ENCODE data around the gene FAT1.
A peak's percentile ranks its signal among the peaks of the same experiment; 100 is the strongest.

Gene FAT1

GRCh38 chr4:186651624-186652023, 72.0 kb downstream of the FAT1 start:
- no peak for DNase-seq (ENCODE audit: low spot score)

- no peak for DNase-seq (ENCODE audit: low spot score)
These were observed 72.5 kb downstream of the FAT1 start for GRCh38 chr4:186651181-186651603.

GRCh38 chr4:186650401-186651180, 73.1 kb downstream of the FAT1 start:
- DNase-seq (ENCODE audit: low spot score), result no peak

- DNase-seq (ENCODE audit: low spot score), result no peak
These were observed 75.8 kb downstream of the FAT1 start for GRCh38 chr4:186647821-186648220.

GRCh38 chr4:186644737-186645261, 78.9 kb downstream of the FAT1 start:
- no peak for DNase-seq (ENCODE audit: low spot score)

GRCh38 chr4:186644311-186644638, 79.4 kb downstream of the FAT1 start:
- no peak for DNase-seq (ENCODE audit: low spot score)

GRCh38 chr4:186643501-186644310, 80.0 kb downstream of the FAT1 start:
- peak; percentile 64 for DNase-seq (ENCODE audit: low spot score)

- DNase-seq (ENCODE audit: low spot score), result no peak
These were observed 80.7 kb downstream of the FAT1 start for GRCh38 chr4:186642998-186643397.

- no peak for DNase-seq (ENCODE audit: low spot score)
These were observed 81.1 kb downstream of the FAT1 start for GRCh38 chr4:186642530-186642929.

- DNase-seq (ENCODE audit: low spot score), result no peak
These were observed 89.0 kb downstream of the FAT1 start for GRCh38 chr4:186634591-186635128.

GRCh38 chr4:186633844-186634243, 89.8 kb downstream of the FAT1 start:
- no peak for DNase-seq (ENCODE audit: low spot score)

GRCh38 chr4:186630128-186630527, 93.5 kb downstream of the FAT1 start:
- DNase-seq (ENCODE audit: low spot score), result no peak

- DNase-seq (ENCODE audit: low spot score), result no peak
These were observed 95.5 kb downstream of the FAT1 start for GRCh38 chr4:186628058-186628711.

GRCh38 chr4:186627226-186627865, 96.3 kb downstream of the FAT1 start:
- no peak for DNase-seq (ENCODE audit: low spot score)

GRCh38 chr4:186624951-186625350, 98.7 kb downstream of the FAT1 start:
- DNase-seq (ENCODE audit: low spot score), result no peak

GRCh38 chr4:186623546-186623945, 100.1 kb downstream of the FAT1 start:
- DNase-seq (ENCODE audit: low spot score), result no peak

GRCh38 chr4:186622788-186623464, 100.7 kb downstream of the FAT1 start:
- no peak for DNase-seq (ENCODE audit: low spot score)

- no peak for DNase-seq (ENCODE audit: low spot score)
These were observed 101.6 kb downstream of the FAT1 start for GRCh38 chr4:186621959-186622553.

GRCh38 chr4:186619088-186619487, 104.6 kb downstream of the FAT1 start:
- no peak for DNase-seq (ENCODE audit: low spot score)

GRCh38 chr4:186617921-186618320, 105.7 kb downstream of the FAT1 start:
- peak; percentile 8 for DNase-seq (ENCODE audit: low spot score)

GRCh38 chr4:186607490-186607889, 116.2 kb downstream of the FAT1 start:
- no peak for DNase-seq (ENCODE audit: low spot score)

All from RKO (cell line).